Endothelial cell of umbilical vein (primary cell): ENCODE results near the gene TXNRD2. TPM values are rescaled to one million over a fixed set of nuclear protein-coding genes. Genes with fewer than 3 reads are reported as not detected.

Source experiments
- BruUV-seq: library from RNA; stranded (reverse); fragments of 400-500 nt; replicated peaks from 2 replicates; lab custom pipeline; 2021; lab: Mats Ljungman, UMichigan
- CTCF ChIA-PET: fragments of 300-600, 350-600 bp; sonication (Branson Sonifier 250); formaldehyde crosslinking; loops from one replicate; lab custom pipeline; 2021; ENCODE audit warnings: antibody characterized with exemption, inconsistent platforms; lab: Charles Lee
- POLR2A ChIA-PET: fragments of 300-600, 350-600 bp; sonication (Branson Sonifier 250); formaldehyde crosslinking; loops from one replicate; lab custom pipeline; 2021; ENCODE audit warnings: antibody characterized with exemption, inconsistent platforms; lab: Charles Lee
- DNase-seq: peaks from one replicate; pipeline ENCODE4 v3.0.0-alpha.2; 2011; ENCODE audit warnings: low read depth, low spot score
- FAIRE-seq: peaks from 2 replicates; lab custom pipeline; 2011; peaks lifted over from hg19 to GRCh38; lab: Jason Lieb, UNC
- H2AFZ ChIP-seq: 2 replicates; pipeline ENCODE4 v1.6.0; 2012; ENCODE audit warnings: low read depth, low read length, control low read depth, inconsistent platforms
- H3K27ac ChIP-seq: 2 replicates; pipeline ENCODE4 v1.5.1; 2011; ENCODE audit warnings: low read depth, mild to moderate bottlenecking, control low read depth, low read length, moderate library complexity; ENCODE audit not compliant: insufficient read depth
- H3K27me3 ChIP-seq, 2 experiments: 2 replicates each; pipeline versions ENCODE4 v1.6.0 to v1.6.1; 2011; ENCODE audit warnings: low read length in 2 of 2, mixed read lengths in 1 of 2; ENCODE audit not compliant: control insufficient read depth in 2 of 2, insufficient read depth in 2 of 2
- H3K36me3 ChIP-seq, 2 experiments: 2 replicates in 1 of 2; 3 replicates in 1 of 2; pipeline ENCODE4 v1.5.1; 2011; ENCODE audit warnings: low read length in 2 of 2, mild to moderate bottlenecking in 1 of 2, moderate library complexity in 1 of 2; ENCODE audit not compliant: control insufficient read depth in 2 of 2, insufficient read depth in 2 of 2; ENCODE audit errors: extremely low read depth in 1 of 2
- H3K4me1 ChIP-seq: 3 replicates; pipeline ENCODE4 v1.5.1; 2011; ENCODE audit warnings: mild to moderate bottlenecking, low read length; ENCODE audit not compliant: control insufficient read depth, insufficient read depth; ENCODE audit errors: extremely low read depth
- H3K4me2 ChIP-seq: 2 replicates; pipeline ENCODE4 v1.6.1; 2011; ENCODE audit warnings: low read length, control low read depth, mixed read lengths; ENCODE audit not compliant: insufficient read depth
- H3K4me3 ChIP-seq, 3 experiments: fragments of 200-600 bp in 1 of 3; sonication (generic), shearing (Covaris generic) in 1 of 3; replicated peaks in 1 of 3; 2 replicates each; pipeline ENCODE4 v1.5.1; 2011 to 2016; ENCODE audit warnings: control low read depth in 3 of 3, low read length in 3 of 3, mild to moderate bottlenecking in 2 of 3, inconsistent platforms in 1 of 3, low read depth in 1 of 3, moderate library complexity in 1 of 3; ENCODE audit not compliant: insufficient read depth in 1 of 3
- H3K79me2 ChIP-seq: 2 replicates; pipeline ENCODE4 v1.6.0; 2012; ENCODE audit warnings: low read length, inconsistent platforms; ENCODE audit not compliant: control insufficient read depth, insufficient read depth
- H3K9ac ChIP-seq: replicated peaks from 2 replicates; pipeline ENCODE3; 2011; ENCODE audit warnings: low read length, control low read depth; ENCODE audit not compliant: insufficient read depth; ENCODE audit errors: extremely low read depth
- H3K9me1 ChIP-seq: replicated peaks from 3 replicates; pipeline ENCODE4 v1.6.0; 2011; ENCODE audit warnings: mild to moderate bottlenecking, low read length; ENCODE audit not compliant: control insufficient read depth, insufficient read depth; ENCODE audit errors: extremely low read depth
- H3K9me3 ChIP-seq: replicated peaks from 2 replicates; pipeline ENCODE4 v1.5.1; 2012; ENCODE audit warnings: low read length, inconsistent platforms; ENCODE audit not compliant: control insufficient read depth, insufficient read depth
- H4K20me1 ChIP-seq: replicated peaks from 2 replicates; pipeline ENCODE3; 2011; ENCODE audit warnings: mild to moderate bottlenecking, low read length; ENCODE audit not compliant: control insufficient read depth, insufficient read depth; ENCODE audit errors: extremely low read depth
- EZH2 ChIP-seq: IDR thresholded peaks from 2 replicates; pipeline ENCODE4 v1.6.1; 2012; ENCODE audit warnings: borderline replicate concordance, low read depth, mild to moderate bottlenecking, moderate library complexity, low read length, inconsistent platforms; ENCODE audit not compliant: severe bottlenecking
- FOS ChIP-seq: IDR thresholded peaks from 2 replicates; pipeline ENCODE4 v1.6.1; 2011; ENCODE audit warnings: mild to moderate bottlenecking, low read length, moderate library complexity, borderline replicate concordance; ENCODE audit not compliant: insufficient read depth
- GATA2 ChIP-seq: IDR thresholded peaks from 2 replicates; pipeline ENCODE4 v1.7.0; 2011; ENCODE audit warnings: low read depth, mild to moderate bottlenecking, moderate library complexity, mixed read lengths, low read length; ENCODE audit not compliant: insufficient read length, insufficient read depth
- JUN ChIP-seq: IDR thresholded peaks from 2 replicates; pipeline ENCODE4 v1.6.1; 2011; ENCODE audit warnings: borderline replicate concordance, low read depth; ENCODE audit not compliant: insufficient read length, insufficient read depth
- POLR2A ChIP-seq: IDR thresholded peaks from 2 replicates; pipeline ENCODE4 v1.6.1; 2012; ENCODE audit warnings: low read depth, mild to moderate bottlenecking, control low read depth, low read length
- dilution Hi-C: fragments of 300-500 bp; cut with MboI; formaldehyde crosslinking; loops from one replicate; pipeline ENCODE4 v1.15.0; 2019; ENCODE audit warnings: low sequenced_read_pairs; ENCODE audit not compliant: extremely low pct_ligation_motif_present
- intact Hi-C: fragments of 100-400 bp; cut with micrococcal nuclease; formaldehyde crosslinking; loops from one replicate; pipeline ENCODE4 v1.10.0; 2022
- polyA plus RNA-seq, 4 experiments: library from polyadenylated mRNA; depleted of rRNA in 3 of 4; stranded (reverse) in 3 of 4; unstranded in 1 of 4; fragments of >200 nt; gene quantifications; 2 replicates each; pipeline versions ENCODE4 v1.2.1 to v1.2.3, GENCODE V29; 2011 to 2012; ENCODE audit warnings: missing spikeins in 1 of 4
- total RNA-seq: library from RNA; stranded (reverse); gene quantifications from 2 replicates; pipeline ENCODE4 v1.2.3, GENCODE V29; 2021

Gene TXNRD2
- total and polyA plus RNA-seq, 2 donors (not counting 3 experiments of a cell fraction or from before 2014, with no cell fraction given): 211 to 440 TPM

GRCh38 chr22:19871023-19871844 lies 70.4 kb downstream of the TXNRD2 start:
- no peak overlapping the region for H2AFZ ChIP-seq
- POLR2A ChIA-PET: interaction anchor here (0.6 to 1.2 kb wide), 5 partner anchors 10 to 49 kb away, joined by 3 to 5 read pairs (median 3); no protein-coding TSS in a partner anchor
- H3K4me2 ChIP-seq: no peak overlapping the region
- no peak for DNase-seq
- no peak for FAIRE-seq
- no peaks in the 10 kb centered on the region for H4K20me1 ChIP-seq
- H3K9me1 ChIP-seq: no peaks in the 10 kb centered on the region
- no TSS peak for BruUV-seq
- peaks cover 2% of the 10 kb centered on the region for H3K79me2 ChIP-seq
- H3K9ac ChIP-seq: no peak overlapping the region
- H3K27ac ChIP-seq: no peak overlapping the region
- dilution Hi-C loops (no loop called here), intact Hi-C loops (no loop called here)
- no peaks in the 10 kb centered on the region for H3K27me3 ChIP-seq
- H3K4me3 ChIP-seq: no peak overlapping the region
- H3K36me3 ChIP-seq: peaks cover 2 to 3% of the 10 kb centered on the region in 2 experiments
- no peaks in the 10 kb centered on the region for H3K9me3 ChIP-seq
- CTCF ChIA-PET: interaction anchor here (1.0 to 3.4 kb wide), 7 partner anchors 9 to 141 kb away, joined by 3 to 23 read pairs (median 5); no protein-coding TSS in a partner anchor
- TF ChIP-seq FOS (no peak), POLR2A (no peak), JUN (no peak), EZH2 (no peak), GATA2 (no peak)
- peaks cover 23% of the 10 kb centered on the region for H3K4me1 ChIP-seq
